Measurements from ENCODE around the gene CALN1.
"Not testable (repeated sequence)": the region's sequence is repeated elsewhere in the genome, so short reads cannot be mapped to it uniquely, and the experiment has no call there.

CALN1 gene

DNA sequence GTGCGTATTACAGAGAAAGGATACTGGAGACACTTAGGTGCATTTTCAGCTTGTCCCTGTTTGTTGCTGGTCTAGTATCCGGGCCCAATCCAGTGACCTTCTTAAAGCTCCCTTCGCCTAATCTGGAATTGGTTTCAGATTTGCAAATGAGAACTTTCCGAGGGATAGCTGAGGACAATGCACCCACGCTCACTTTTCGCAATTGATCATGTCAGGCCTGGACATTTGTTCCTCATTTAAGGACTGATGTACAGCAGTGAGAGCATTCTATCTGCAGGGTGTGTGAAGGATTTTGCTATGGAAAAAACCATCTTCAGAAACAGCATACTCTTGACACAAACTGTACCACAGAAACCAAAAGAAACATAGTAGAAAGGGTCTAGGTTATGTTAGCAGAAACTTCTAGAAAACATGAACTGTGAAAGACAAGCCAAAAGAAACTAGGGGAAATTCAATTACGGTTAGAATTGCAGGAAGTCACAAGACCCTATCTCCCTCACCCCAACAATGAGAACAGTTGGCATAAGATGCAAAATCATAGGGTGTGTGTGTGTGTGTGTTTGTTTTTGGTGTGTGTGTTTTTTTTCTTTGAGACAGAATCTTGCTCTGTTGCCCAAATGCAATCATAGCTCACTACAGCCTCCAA, 331.1 kb downstream of the CALN1 start:
- DNase-seq = no peak

DNA sequence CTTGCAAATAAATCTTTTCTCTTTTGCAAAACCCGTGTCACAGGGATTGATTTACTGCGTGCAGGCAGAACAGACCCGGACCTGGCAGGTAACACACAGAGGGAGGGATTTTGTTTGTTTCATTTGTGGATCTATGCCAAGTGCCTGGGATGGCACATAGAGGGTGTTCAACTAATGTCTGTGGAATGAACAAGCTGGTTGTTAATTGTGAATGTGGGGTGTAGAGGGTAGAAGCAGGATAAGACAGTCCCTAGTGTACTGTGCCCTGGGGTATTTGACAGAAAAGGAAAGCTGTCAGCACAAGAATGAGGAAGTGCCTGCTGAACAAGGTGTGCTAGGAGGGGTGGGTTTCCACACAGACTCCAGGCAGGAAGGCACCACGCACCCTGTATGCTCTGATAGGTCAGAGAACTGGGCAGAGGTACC, 331.8 kb downstream of the CALN1 start:
- no peak for DNase-seq

DNA sequence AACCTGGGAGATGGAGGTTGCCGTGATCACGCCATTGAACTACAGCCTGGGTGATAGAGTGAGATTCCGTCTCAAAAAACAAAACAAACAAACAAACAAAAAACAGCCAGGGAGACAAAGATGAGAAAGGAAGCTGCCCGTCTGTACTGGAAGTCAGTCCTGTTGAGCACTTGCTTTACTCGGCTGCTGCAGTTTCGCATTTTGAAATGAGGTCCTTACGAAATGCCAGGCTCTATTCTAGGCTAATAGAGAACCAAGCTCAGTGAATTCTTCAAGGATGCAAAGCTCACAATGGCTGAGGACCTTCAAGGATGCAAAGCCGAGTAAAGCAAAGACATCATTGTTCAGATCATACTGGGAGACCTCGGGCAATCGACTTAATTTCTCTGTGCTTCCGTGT, 333.3 kb downstream of the CALN1 start:
- DNase-seq = no peak

DNA sequence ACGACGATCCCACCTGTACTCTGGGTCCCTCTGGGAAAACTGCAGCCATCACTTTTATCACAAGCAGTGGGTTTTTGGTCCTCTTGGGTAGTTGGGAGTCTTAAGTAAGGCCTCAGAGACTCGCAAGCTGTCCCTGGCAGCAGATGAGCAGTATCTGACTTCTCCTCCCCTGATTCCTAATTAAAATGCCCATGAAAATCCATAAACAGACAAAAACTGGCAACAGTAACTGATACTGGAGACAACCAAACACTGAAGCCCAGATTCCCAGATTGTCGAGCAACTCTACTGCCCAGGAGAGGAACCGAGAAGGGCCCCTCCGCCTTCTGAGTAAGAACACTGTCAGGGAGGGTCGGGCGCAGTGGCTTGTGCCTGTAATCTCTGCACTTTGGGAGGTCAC, 333.8 kb downstream of the CALN1 start:
- no peak for DNase-seq

DNA sequence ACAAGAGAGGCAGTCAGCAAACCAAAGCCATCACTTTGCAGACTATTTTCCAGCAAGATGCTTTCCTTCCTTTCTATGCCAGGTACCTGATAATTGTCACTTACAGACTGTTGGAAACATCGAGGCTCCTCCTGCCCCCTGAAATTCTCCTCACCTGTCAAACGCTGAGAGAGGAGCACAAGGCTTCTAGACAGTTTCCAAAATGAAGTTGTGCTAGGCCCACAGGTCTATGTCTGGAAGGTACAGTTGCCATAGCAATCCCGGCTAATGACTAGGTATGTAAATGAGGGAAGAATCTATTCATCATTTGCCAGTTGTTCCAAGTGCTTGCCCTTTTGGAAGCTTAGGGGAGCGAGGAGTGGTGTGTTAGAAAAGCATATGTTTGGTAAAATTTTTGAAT, 334.4 kb downstream of the CALN1 start:
- DNase-seq = no peak

DNA sequence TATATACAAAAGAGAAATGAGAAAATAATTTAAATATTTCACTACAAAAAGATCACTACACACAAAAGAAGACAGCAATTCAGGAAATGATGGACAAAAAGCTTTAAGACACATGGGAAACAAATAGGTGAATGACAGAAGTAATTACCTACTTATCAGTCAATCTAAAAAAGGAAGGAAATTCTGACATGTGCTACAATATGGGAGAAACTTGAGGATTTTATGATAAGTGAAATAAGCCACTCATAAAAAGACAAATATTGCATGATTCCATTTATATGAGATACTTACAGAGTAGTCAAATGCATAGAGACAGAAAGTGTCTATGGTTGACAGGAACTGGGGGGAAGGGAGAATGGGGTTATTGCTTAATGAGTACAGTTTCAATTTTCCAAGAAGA, 339.2 kb downstream of the CALN1 start:
- no peak for DNase-seq

DNA sequence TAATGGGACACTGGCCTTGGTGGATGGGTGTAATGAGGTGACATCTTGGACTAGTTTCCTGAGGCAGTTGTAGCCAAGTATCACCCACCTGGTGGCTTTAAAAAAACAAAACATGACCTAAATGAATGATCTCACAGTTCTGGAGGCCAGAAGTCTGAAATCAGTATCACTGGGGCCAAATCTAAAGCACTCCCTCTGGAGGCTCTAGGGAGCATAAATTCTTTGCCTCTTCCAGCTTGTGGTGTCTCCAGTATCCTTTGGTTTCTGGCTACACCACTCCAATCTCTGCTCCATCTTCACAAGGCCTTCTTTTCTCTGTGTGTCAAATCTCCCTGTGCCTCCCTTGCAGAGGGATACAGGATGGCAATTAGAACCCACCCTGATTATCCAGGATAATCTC, 342.9 kb downstream of the CALN1 start:
- DNase-seq = no peak

DNA sequence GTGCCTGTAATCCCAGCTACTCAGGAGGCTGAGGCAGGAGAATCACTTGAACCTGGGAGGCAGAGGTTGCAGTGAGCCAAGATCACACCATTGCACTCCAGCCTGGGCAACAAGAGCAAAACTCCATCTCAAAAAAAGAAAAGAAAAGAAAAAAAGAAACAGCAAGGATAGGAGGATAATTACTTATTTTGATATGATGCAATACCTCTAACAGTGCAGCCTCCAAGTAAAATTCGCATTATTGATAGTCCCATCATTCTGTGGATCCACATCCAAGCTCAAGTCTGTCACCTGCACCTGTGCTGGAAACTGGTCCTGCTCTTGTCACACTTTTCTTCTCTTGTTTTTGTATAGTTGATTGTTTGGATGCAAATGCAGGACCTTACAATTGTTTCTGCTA, 346.4 kb downstream of the CALN1 start:
- not testable (repeated sequence) for DNase-seq

DNA sequence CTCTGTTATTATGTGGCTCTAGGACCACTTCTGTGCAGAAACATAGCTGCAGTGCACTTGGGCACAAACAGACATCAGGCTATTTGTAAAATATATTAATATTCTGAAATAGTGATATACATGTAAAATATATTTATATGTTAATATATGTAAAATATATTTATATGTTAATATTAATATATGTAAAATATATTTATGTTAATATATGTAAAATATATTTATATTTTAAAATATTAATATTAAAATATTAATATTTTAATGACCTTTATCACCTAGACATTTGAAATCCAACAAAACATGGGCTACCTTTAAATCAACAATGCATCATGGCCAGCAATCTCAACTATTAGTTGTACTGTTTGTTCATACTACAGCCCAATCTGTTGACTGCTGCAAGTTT, 347.2 kb downstream of the CALN1 start:
- DNase-seq = no peak

DNA sequence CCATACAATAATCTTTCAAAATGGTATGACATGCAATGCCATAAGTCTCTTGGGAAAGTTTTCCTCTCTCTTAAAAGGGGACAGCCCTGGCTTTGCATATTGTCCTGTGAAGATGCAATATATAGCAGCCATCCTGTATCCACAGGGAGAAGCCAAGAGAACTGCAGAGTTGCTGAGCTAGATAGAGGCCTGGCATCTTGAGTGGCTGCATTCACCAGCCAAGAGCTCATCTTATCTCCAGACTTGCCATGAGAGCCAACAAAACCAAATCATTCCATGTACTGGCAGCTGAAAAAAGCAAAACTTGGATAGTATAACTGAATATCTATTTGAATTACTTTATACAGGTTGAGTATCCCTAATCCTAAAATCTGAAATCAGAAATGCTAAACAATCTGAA, 348.8 kb downstream of the CALN1 start:
- no peak for DNase-seq

DNA sequence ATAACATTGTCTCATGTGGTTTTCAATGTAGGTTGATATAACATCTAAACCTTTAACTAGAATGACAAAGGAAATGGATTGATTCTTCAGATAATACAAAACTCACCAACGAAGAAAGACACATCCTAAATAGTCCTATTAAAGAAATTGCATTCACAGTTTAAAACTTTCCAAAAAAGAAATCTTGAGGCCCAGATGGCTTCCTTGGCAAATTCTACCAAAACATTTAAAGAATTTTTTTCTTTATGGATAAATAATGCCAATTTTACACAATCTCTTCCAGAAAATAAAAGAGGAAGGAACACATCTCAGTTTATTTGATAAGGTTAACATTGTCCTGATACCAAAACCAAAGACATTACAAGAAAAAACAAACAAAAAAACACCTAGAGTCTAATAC, 349.5 kb downstream of the CALN1 start:
- no peak for DNase-seq

DNA sequence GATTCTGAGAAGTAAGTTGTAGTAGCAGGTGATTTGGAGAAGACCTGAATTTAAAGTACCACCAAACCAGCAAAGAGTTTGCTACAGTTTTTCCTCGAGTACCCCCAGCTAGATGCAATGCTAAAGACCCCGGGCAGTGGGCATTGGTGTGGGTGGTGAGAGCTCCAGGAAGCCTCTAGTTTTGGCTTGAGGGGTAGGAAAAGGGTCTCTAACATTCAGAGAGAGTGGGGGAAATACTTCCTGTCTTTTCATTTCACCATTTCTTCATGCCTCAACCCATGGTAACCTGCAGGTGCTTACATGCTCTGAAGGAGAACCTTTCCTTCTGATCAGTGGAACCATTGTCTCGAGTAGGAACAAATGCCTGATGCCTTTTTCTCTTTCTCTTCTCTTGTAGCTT, 352.2 kb downstream of the CALN1 start:
- DNase-seq = no peak

DNA sequence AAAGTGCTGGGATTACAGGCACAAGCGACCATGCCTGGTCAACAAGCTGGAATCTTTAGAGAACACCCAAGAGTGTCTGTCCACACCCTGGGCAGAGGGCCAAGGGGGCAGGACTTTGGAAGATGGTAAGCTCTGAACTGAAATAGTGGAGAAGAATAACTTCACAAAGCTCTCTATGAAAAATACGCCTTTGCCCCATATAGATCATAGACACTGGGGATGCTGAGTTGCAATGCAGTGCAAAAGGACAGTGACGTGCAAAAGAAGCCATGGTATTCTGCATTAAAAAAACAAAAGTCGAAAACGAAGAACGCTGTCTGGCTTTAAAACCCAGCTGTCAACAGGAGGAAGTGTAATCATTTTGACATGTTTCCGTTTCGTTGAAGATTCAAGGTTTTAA, 353.6 kb downstream of the CALN1 start:
- DNase-seq = no peak

DNA sequence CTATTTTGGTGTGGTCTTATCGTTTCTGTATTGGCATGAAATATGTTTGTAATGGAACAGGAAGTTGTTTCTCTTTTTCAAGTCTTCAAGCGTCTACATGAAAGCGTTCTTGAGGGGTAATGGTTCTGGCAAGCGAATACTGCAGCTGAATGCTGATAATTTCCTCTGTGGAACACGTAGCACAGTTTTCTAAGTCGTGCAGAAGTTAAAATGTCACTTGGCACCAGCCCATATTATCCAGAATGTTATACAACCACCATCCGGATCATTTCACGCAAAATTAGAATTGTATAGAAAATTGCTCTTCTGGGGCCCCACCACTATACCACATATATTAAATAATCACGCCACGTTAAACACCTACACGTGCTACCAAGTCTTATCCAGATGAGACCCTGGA, 354.3 kb downstream of the CALN1 start:
- DNase-seq = no peak

DNA sequence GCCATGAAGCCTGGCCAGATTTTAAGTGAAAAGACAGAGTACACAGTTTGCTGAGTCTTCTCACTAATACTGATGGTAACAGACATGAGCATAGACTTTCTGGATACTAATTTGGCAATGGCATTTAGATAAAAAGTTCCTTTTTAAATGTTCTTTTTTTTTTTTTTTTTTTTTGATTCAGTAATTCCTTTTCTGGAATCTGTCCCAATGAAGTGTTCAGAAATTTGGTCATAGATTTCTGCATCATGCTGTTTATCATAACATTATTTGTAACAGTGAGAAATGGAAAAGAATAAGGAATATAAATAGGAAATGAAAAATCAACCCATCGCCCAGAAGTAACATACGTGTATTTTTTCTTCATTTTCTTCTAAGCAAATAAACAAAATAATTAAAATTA, 354.9 kb downstream of the CALN1 start:
- no peak for DNase-seq

DNA sequence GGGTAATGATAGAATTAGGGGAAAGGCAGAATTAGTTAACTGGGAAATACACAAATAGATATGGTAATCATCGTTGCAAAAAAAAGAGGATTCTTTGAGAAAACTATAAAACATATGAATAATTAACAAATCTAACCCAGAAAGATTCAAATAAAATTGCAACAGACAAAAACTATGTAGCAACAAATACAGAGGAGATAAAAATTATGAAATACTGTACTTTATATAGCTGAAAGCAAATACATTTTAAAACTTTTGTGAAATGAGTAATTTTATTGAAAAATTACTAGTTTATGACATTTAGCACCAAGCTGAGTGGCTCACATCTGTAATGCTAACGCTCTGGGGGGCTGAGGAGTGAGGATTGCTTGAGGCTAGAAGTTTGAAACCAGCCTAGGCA, 356.7 kb downstream of the CALN1 start:
- DNase-seq = no peak

DNA sequence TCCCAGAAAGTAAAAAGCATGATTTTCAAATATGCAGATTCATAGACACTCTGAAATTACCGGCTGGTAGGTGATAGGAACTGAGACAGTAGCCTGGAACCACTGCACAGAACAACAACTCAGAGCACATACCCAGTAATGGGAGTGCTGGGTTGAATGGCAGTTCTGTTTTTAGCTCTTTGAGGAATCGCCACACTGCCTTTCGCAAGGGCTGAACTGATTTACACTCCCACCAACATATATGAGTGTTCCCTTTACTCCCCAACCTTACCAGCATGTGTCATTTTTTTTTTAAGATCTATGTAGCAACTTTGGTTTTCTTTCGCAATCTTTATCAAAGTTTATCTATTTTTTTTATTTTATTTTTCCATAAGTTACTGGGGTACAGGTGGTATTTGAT, 358.8 kb downstream of the CALN1 start:
- DNase-seq = no peak

DNA sequence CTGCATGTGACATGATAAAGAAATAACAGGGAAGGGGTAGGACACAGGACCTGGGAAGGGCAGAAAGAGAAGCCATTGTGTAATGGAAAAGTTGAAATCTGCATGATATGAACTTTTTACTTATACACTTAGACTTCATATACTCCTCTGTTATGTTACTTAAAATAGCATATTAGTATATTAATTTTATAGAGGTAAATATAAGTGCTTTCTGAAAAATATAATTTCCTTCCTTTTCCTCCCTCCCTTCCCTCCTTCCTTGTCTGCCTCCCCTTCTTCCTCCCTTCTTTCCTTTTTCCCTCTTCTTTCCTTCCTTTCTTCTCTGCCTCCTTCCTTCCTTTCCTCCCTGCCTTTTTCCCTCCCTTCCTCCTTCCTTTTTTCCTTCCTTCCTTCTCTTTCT, 363.7 kb downstream of the CALN1 start:
- no peak for DNase-seq

DNA sequence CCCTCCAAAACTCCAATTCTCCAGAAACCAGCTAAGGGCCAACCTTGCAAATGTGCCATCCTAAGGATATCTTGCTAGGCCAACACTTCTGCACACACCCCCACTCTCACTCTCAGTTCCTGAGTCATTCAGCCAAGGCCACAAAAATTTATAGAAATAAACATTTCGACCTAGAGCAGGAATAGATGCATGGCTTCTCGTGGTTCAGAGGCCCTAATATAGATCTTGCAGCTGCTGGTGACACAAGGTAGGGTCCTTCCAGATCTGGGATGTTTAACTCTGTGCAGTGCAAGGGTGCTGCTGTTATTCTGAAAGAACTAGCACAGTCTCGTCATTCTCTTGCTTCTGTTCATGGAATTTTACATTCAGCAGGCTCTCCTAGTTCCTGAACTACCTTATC, 369.3 kb downstream of the CALN1 start:
- DNase-seq = no peak

DNA sequence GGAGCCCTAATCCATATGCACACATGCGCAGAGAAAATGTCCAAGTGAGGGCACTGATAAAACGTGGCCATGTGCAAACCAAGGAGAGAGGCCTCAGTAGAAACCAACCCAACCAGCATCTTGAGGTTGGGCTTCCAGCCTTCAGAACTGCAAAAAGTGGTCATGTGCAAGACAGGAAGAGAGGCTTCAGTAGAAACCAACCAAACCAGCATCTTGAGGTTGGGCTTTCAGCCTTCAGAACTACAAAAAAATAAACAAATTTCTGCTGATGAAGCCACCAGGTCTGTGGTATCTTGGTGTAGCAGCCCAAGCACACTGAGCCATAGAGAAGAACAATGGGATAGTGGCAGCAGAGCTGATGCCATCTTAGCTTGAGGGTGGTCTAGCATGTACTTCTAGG, 371.5 kb downstream of the CALN1 start:
- DNase-seq = no peak

DNA sequence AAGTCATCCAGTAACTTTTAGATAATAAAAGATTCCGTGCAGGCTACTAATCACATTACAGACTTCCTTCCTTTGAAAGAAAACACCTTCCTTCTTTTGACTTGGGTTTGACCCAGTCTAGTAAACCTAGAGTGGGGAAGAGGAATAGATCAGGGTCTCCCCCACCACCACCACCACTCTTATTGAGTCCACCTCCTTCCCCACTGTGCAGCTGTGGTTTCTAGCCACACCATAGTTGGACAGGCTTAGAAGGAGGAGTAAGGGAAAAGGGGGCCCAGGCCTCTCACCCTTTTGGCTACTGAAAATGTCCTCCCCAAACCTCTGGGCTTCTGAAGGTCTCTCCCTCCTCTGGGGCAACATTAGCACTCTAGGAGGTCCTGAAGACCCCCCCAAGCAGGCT, 372.7 kb downstream of the CALN1 start:
- no peak for DNase-seq

DNA sequence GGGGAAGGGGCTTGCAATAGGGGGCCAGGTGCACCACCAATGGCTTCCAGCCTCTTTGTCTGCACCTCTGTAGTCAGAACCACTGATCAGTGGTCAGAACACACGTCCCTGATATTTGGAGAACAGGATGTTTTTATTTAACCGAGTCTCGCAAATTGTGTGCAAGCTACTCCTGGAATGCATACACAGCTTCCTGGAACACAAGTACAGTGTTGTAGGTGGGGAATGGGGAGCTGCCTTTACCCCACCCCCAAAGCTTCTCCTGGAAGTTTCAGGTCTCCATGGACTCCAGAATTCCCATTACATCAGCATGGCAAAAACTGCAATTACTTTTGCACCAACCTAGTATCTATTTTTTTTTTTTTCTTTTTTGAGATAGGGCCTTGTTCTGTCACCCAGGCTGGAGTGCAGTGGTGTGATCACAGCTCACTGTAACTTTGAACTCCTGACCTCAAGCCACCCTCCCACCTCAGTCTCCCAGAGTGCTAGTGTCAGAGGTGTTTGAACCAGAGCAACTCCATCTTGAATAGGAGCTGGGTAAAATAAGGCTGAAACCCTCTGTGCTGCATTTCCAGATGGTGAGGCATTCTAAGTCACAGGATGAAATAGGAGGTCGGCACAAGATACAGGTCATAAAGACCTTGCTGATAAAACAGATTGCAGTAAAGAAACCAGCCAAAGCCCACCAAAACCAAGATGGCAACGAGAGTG, 374.0 kb downstream of the CALN1 start:
- no peak for DNase-seq

DNA sequence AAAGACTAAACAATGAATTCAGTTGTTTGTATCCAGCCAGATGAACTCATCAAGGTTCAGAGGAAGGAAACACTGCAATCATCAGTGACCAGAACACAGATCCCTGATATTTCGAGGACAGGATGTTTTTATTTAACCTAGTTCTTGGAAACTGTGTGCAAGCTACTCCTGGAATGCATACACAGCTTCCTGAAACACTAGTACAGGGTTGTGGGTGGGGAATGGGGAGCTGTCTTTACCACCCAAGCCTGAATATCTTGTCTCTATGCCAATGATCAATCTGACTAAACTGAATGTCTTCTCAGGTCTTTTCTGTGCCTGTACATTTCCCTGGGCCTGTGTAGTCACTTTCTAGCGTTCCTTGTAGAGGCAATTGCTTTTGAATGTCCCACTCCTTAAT, 374.6 kb downstream of the CALN1 start:
- DNase-seq = no peak

DNA sequence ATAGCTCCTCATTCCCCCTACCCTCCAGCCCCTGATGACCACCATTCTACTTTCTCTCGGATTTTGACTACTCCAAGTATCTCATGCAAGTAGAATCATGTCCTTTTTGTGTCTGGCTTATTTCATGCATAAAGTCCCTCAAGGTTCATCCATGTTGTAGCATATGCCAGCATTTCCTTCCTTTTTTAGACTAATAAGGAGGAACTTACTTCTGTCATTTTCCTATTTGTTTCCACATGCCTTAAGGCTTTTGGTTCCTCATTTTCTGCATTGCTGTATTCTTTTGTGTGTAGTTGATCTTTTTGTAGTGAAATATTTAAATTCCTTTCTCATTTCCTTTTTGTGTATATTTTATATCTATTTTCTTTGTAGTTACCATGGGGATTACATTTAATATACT, 376.9 kb downstream of the CALN1 start:
- no peak for DNase-seq

DNA sequence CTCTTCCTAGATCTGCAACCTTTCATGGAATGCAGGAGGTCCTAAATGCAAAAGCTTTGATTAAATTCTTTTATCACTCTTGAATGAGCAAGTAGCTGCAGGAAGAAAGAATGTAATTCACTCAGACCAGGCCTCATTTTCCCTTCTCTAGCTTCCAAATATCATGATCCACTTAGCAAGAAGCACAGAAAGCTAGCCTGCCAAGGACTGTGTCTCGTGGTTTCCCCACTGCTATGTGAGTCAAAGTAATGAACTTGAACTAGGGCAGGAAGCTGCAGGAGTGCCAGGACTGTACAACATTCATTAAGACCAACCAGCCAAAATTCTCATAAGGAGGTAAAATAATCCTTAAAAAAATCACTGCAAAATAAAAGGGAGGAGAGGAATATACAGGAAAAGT, 379.2 kb downstream of the CALN1 start:
- DNase-seq = no peak
